A673 (cell line): ENCODE results near the gene ILDR1. TPM values are rescaled to one million over a fixed set of nuclear protein-coding genes. Genes with fewer than 3 reads are reported as not detected.

ENCODE experiments used
- BruUV-seq: library from RNA; stranded (reverse); fragments of 400-500 nt; replicated peaks from 2 replicates; lab custom pipeline; 2021; lab: Mats Ljungman, UMichigan
- CTCF ChIA-PET: fragments of 300-600 bp; sonication (Branson Sonifier 250); formaldehyde crosslinking; loops from one replicate; lab custom pipeline; 2022; ENCODE audit warnings: antibody characterized with exemption; lab: Charles Lee
- POLR2A ChIA-PET: fragments of 300-600 bp; sonication (Branson Sonifier 250); formaldehyde crosslinking; loops from one replicate; lab custom pipeline; 2022; ENCODE audit warnings: antibody characterized with exemption; ENCODE audit not compliant: low non-redundant PET; lab: Charles Lee
- DNase-seq: peaks from one replicate; pipeline ENCODE4 v3.0.0-alpha.2; 2015; ENCODE audit warnings: low spot score
- H3K27ac ChIP-seq: fragments of 200-600 bp; sonication (generic); 2 replicates; pipeline ENCODE4 v1.5.1; 2016; ENCODE audit warnings: mixed run types, low read depth, mild to moderate bottlenecking, mixed read lengths, antibody characterized with exemption, low read length; ENCODE audit not compliant: poor library complexity, severe bottlenecking
- H3K27me3 ChIP-seq: fragments of 200-600 bp; sonication (generic); replicated peaks from 2 replicates; pipeline ENCODE4 v1.6.1; 2017; ENCODE audit warnings: mixed run types, low read depth, mild to moderate bottlenecking, mixed read lengths, antibody characterized with exemption, low read length; ENCODE audit not compliant: insufficient read depth, poor library complexity
- H3K36me3 ChIP-seq: fragments of 200-600 bp; sonication (generic); 2 replicates; pipeline ENCODE4 v1.6.1; 2016; ENCODE audit warnings: mixed run types, mild to moderate bottlenecking, mixed read lengths, antibody characterized with exemption, low read length; ENCODE audit not compliant: insufficient read depth, poor library complexity, severe bottlenecking
- H3K4me1 ChIP-seq: fragments of 200-600 bp; sonication (generic); 2 replicates; pipeline ENCODE4 v1.6.1; 2017; ENCODE audit warnings: mixed run types, mild to moderate bottlenecking, mixed read lengths, antibody characterized with exemption, low read length; ENCODE audit not compliant: insufficient read depth, poor library complexity, severe bottlenecking
- H3K4me3 ChIP-seq: fragments of 200-600 bp; sonication (generic); 2 replicates; pipeline ENCODE4 v1.5.1; 2016; ENCODE audit warnings: low read depth, mixed run types, mild to moderate bottlenecking, mixed read lengths, low read length; ENCODE audit not compliant: poor library complexity, severe bottlenecking
- H3K9me3 ChIP-seq: fragments of 200-600 bp; sonication (generic); 2 replicates; pipeline ENCODE4 v1.6.1; 2016; ENCODE audit warnings: mixed run types, low read depth, mild to moderate bottlenecking, mixed read lengths, antibody characterized with exemption, low read length; ENCODE audit not compliant: poor library complexity, severe bottlenecking
- CTCF ChIP-seq: fragments of 300-800, 200-600 bp; sonication (generic); conservative IDR thresholded peaks from 2 replicates; pipeline ENCODE4 v1.5.1; 2017; ENCODE audit warnings: low read depth, mild to moderate bottlenecking, antibody characterized with exemption, low read length, moderate library complexity, mixed read lengths
- EZH2 ChIP-seq: fragments of 200-600 bp; sonication (generic); IDR thresholded peaks from 2 replicates; pipeline ENCODE4 v1.6.1; 2017; ENCODE audit warnings: borderline replicate concordance, low read depth, mild to moderate bottlenecking, mixed read lengths, antibody characterized with exemption, low read length; ENCODE audit not compliant: poor library complexity, severe bottlenecking
- intact Hi-C: fragments of 100-400 bp; cut with micrococcal nuclease; formaldehyde crosslinking; loops from one replicate; pipeline ENCODE4 v1.10.0; 2022; ENCODE audit not compliant: unreplicated experiment
- total RNA-seq: library from RNA; stranded (reverse); gene quantifications from 2 replicates; pipeline ENCODE4 v1.2.3, GENCODE V29; 2021

The ILDR1 gene
- total RNA-seq, 1 experiment from 2014 or later: not detected

- intact Hi-C loops: no loop called here
- no peak for DNase-seq
- Histone ChIP-seq H3K9me3 (no peaks in the 10 kb centered on the region), H3K36me3 (no peaks in the 10 kb centered on the region), H3K27ac (no peak overlapping the region), H3K4me3 (no peak overlapping the region), H3K27me3 (no peaks in the 10 kb centered on the region), H3K4me1 (no peaks in the 10 kb centered on the region)
- BruUV-seq: no TSS peak
- ChIA-PET POLR2A (interaction anchor here (0.6 kb wide), 1 partner anchor 97 kb away, joined by 3 read pairs; no protein-coding TSS in a partner anchor), CTCF (no interaction called here)
- TF ChIP-seq CTCF: no peak
- no peak for TF ChIP-seq EZH2
Measured at GRCh38 chr3:121961283-121961682, 60.8 kb downstream of the ILDR1 start.

GRCh38 chr3:121958801-121959200 is 63.2 kb downstream of the ILDR1 start:
- H3K27ac ChIP-seq: no peak overlapping the region
- ChIA-PET CTCF (no interaction called here), POLR2A (no interaction called here)
- no peak for TF ChIP-seq CTCF
- H3K4me3 ChIP-seq: no peak overlapping the region
- BruUV-seq: no TSS peak
- no peaks in the 10 kb centered on the region for H3K4me1 ChIP-seq
- H3K9me3 ChIP-seq: no peaks in the 10 kb centered on the region
- DNase-seq: no peak
- intact Hi-C loops: no loop called here
- no peaks in the 10 kb centered on the region for H3K36me3 ChIP-seq
- H3K27me3 ChIP-seq: no peaks in the 10 kb centered on the region

GRCh38 chr3:121957674-121958415 is 64.2 kb downstream of the ILDR1 start:
- no peak overlapping the region for H3K27ac ChIP-seq
- no peak for TF ChIP-seq CTCF
- no peak for TF ChIP-seq EZH2
- peaks cover under 1% of the 10 kb centered on the region for H3K9me3 ChIP-seq
- no TSS peak for BruUV-seq
- intact Hi-C loops: no loop called here
- no peaks in the 10 kb centered on the region for H3K36me3 ChIP-seq
- DNase-seq: no peak
- no peak overlapping the region for H3K4me3 ChIP-seq
- ChIA-PET POLR2A (no interaction called here), CTCF (no interaction called here)
- no peaks in the 10 kb centered on the region for H3K4me1 ChIP-seq
- H3K27me3 ChIP-seq: no peaks in the 10 kb centered on the region
